HG03521 (cell line): Measurements from ENCODE around the gene ZNF280D.

Experiments used
- ATAC-seq: cut with Tn5 transposase; IDR thresholded peaks from one replicate; pipeline ENCODE4 v1.9.1; 2021; ENCODE audit warnings: mild to moderate bottlenecking, moderate library complexity; ENCODE audit not compliant: unreplicated experiment

Gene ZNF280D

GRCh38 chr15:56749982-56750381 lies 16.7 kb upstream of the ZNF280D start:
- ATAC-seq, result no peak

- ATAC-seq, result no peak
These were observed 11.7 kb upstream of the ZNF280D start for GRCh38 chr15:56744701-56745683.

DNA sequence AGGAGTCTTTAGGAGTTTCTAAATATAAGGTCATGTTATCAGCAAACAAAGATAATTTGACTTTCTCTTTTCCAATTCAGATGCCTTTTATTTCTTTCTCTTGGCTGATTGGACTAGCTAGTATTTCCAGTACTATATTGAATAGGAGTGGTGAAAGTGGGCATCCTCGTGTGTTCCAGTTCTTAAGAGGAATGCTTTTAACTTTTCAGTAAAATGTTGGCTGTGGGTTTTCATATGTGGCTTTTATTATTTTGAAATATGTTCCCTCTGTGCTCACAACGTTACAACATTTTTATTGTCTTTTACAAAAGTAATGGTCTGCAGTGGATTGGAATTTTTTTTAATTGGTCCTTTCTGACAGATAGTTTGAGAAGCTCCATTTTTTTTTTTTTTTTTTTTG lies 8.2 kb upstream of the ZNF280D start:
- ATAC-seq, result no peak

- no peak for ATAC-seq
These were observed 6.8 kb upstream of the ZNF280D start for GRCh38 chr15:56739964-56740640.

GRCh38 chr15:56739474-56739873 lies 6.2 kb upstream of the ZNF280D start:
- no peak for ATAC-seq

- no peak for ATAC-seq
These were observed 4.5 kb upstream of the ZNF280D start for GRCh38 chr15:56737791-56738190.

DNA sequence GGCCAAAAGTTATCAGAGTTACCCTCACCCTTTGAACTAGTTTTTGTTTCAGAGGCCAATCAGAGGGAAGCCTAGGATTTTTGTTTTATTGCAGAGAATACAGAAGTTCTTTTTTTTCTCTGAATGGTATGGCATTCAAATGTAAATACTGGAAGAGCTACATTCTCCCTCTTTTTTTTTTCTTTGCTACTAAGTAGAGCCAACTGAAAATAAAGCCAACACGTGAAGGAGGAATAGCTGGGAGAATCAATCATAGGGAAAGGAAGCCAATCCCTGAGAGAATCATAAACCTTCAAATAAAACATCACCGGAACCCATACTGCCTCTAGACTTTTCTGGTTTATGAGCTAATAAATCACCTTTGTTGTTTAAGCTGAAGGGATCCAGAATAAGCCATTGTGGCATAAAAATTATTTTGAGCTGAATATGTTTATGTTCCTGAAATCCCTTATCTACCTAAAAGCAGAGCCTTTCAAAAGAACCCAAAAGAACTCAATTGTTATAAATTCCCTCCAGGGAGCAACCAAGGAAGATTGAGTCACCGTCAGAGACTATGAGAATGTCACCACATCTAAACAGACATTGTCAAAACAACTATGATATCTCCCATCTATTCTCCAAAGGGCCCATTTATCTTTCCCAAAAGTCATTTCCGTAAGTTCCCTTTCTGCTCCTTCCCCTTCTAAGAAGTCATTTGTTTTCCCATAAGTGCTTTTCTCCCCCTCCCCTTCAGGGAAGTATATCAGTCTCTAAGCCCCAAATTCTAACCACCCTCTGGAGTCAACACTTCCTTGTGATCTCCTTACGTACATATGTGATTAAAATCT lies 3.8 kb upstream of the ZNF280D start:
- no peak for ATAC-seq

DNA sequence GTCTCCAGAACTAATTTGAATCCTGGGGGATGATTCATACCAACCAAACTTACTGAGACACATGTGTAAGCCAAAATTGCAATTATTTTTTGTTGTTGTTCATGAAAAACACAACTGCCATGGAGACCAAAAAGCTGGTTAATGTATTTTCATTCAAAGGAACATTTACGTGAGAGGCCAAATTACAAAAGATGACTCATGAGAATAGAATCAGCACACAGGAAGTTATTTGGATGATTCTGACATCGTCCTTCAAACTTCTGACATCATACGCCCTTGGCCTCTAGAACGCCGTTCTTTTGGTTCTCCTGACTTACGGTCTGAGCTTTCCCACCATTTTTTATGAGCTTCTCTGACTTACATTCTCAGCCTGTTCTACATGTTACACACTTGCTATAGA lies 3.0 kb upstream of the ZNF280D start:
- ATAC-seq, result no peak

GRCh38 chr15:56735589-56735988 lies 2.3 kb upstream of the ZNF280D start:
- no peak for ATAC-seq

- ATAC-seq, result no peak
These were observed 815 bp upstream of the ZNF280D start for GRCh38 chr15:56734013-56734635.

DNA sequence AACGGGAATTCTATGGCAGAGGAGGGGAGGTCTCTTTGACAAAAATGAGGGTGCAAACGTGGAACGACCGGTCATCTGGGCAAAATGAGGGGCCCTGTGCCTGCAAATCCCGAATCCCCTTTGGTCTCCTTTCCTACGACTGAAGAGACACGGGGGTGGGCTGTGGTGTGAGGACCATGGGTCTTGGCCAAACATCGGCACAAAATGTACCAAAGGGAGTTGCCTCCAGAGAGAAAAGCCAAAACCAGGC lies 498 bp downstream of the ZNF280D start:
- ATAC-seq, result no peak

DNA sequence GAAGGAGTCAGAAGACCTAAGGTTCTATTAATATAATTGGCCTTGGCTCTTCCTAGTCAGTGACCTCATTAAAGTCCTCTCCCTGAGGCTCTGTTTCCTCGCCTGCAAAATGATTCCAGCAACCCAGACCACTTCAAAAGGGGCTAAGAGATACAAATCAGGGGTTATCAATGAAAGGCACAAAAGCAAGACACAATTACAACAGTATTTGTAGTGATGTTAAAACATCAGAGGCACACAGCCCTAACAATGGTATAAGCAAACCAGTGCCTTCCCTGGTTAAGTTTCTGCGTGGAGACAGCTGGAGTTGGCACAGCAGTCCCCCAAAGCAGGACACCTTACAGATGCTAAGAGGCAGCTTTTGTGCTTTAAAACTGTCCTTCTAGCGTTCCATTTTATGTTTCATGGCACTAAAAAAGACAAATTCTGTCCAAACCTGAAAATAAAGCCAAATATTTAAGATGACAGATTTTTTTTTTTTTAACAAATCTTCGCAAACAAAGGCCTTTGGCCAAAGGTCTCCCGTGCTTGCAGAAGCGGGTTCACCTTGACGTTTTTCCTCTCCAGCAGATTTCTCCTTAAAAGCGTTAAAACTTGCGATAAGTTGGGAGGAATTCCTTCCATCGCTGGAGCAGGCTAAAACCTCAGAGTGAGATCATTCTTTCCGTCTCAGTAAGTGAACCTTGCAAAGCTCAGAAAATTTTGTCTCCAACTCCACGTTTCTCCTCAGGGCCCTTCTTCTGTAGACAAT lies 999 bp downstream of the ZNF280D start:
- peak; percentile 2 for ATAC-seq

- no peak for ATAC-seq
These were observed 1.8 kb downstream of the ZNF280D start for GRCh38 chr15:56731548-56731947.

DNA sequence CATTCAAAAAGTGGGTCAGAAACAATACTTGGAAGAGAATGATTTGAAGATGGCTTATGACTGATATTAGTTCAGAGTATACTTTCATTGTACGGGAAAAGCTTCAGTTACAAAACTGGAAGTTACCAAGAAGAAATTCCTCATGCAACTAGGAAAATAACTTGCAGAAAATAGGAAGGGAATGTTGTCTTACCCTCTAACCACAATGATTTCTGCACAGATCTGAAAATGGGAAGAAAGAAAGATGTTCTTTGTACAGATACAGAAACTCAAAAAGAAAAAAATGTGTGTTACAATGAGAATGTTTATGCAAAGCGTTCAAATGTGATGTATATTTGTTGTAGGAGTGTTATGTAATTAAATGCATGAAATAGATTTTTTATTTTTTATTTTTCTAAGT lies 3.7 kb downstream of the ZNF280D start:
- ATAC-seq, result no peak

- no peak for ATAC-seq
These were observed 7.9 kb downstream of the ZNF280D start for GRCh38 chr15:56725386-56725785.

DNA sequence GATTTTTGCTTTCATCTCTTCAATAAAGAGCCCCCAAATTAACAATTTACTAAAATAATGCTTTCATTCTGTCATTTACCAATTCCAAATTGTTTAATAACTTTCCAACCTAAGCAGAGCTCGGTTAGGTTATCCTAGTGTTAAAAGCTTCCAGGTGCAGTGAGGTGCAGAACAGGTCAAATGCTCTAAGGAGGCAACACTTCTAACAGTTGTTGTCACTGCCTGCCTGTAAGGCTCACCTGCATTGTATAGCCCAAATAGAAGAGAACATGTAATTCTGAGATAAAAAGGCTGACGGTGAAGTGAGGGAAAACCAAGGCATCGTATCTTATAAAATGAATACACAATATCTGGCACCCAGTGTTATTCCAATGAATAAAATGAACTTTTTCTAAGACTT lies 9.1 kb downstream of the ZNF280D start:
- ATAC-seq, result no peak

GRCh38 chr15:56723787-56724186 lies 9.5 kb downstream of the ZNF280D start:
- ATAC-seq, result no peak

DNA sequence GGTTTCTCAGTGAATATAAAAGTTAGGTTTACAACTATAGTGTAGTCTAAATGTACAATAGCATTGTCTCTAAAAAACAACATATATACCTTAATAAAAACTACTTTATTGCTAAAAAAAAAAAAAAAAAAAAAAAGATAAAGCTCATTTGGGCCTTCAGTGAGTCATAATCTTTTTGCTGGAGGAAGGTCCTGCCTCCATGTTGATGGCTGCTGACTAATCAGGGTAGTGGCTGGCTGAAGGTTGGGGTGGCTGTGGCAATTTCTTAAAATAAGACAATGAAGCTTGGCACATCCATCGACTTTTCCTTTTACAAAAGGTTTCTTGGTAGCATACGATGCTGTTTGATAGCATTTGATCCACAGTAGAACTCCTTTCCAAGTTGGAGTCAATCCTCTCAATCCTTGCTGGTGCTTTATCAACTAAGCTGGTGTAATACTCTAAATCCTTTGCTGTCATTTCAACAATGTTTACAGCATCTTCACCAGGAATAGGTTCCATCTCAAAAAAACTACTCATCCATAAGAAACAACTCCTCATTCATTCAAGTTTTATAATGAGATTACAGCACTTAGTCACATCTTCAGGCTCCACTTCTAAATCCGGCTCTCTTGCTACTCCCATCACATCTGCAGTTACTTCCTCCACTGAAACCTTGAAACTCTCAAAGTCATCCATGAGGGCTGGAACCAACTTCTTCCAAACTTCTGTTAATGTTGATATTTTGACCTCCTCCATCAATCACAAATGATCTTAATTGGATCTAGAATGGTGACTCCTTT lies 13.3 kb downstream of the ZNF280D start:
- no peak for ATAC-seq

GRCh38 chr15:56719021-56719612 lies 14.2 kb downstream of the ZNF280D start:
- ATAC-seq, result no peak
